Putamen (tissue), 1 donor: ENCODE data around the gene SNX10.

ENCODE experiments used
- DNase-seq: peaks from one replicate; pipeline ENCODE4 v3.0.0-alpha.2; 2016; ENCODE audit warnings: low spot score

The SNX10 gene

DNA sequence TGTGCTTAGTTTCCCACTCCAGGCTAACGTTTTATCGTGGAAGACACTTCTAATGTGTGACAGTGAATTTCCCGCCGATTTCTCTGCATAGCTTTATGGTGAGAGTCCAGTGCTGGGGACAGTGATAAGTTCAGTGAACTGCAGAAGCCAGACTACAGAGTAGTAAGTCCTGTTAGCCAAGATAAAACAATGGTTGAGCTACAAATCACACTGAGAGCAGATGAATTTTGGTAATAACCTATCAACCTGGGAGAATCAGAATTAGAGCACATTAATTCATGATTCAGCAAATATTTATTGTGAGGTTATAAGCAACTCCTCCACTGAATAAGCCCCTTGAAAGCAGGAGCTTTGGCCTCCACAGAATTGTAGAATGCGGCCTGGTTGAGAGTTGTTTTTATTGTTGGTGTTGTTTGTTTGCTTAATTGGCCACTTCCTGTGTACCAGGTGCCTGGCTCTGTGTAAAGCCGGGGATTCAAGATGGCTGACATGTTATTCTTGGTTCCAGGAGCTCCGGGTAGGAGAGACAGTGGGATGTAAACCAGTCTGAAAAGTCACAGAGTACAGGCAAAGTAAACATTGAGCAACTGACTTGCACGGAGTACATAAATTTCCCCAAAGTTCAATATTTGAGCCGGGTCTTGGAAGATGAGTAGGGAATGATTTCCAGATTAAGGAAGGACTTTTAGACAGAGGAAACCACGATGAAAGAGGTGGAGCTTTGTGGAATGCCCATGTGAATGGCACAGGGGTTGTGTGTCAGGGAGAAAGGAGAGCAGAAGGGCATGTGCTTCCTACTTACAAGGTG lies 112.7 kb downstream of the SNX10 start:
- no peak for DNase-seq

DNA sequence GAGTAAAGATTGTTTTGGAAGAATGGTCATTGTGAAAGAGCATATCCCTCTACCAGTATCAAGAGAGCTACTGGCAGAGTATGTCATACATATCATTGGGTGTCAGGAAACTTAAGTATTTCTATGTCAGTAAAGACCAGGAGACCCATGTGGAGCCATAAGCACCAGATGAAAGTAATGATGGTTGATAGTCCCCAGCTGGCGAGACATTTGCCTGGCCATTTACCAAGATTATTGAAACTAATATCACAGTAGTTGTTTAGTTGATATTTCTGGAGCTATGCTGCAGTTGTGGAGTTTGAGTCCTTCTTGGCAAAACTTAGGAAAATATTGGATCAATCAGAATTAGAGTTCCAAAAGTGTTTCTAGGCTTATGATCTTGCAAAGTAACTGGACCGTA lies 114.8 kb downstream of the SNX10 start:
- no peak for DNase-seq

DNA sequence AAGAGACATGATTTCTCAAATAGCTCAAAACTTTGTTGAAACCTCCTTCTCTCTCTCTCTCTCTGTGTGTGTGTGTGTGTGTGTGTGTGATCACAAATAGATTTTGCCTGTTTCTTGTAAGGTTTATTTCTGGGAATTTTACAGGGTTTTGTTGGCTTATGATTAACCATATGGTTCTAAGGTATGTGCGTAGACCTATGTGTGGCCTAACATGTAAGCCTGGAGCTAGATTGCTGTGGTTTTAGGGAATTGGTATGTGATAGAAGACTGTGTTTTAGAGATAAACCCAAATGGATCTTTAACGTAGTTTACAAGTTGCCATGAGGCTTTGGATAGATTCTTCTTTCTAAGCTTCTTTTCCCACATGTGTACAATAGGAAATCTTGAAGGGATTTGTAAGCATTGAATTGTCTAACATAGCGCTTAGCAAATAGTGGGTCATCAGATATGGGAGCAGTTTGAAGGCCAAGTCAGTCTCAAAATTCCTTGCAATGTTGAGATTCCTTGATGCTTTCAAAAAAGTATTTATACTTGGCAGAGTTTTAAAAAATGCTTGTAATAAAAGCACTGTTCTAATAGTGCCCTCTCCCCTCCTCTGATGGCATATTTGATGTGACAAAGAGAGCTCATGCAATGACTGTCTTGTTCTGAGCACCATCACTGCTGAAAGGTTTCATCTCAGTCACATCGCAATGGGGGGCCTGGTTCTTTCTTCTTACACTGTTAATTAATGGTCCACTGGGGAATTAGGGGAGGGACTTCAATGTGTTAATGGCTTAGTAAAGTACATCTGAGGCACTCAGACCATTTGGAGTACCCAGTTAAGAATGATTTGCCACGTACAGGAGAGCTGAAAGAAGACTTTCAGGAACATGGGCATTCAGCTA lies 118.2 kb downstream of the SNX10 start:
- no peak for DNase-seq

DNA sequence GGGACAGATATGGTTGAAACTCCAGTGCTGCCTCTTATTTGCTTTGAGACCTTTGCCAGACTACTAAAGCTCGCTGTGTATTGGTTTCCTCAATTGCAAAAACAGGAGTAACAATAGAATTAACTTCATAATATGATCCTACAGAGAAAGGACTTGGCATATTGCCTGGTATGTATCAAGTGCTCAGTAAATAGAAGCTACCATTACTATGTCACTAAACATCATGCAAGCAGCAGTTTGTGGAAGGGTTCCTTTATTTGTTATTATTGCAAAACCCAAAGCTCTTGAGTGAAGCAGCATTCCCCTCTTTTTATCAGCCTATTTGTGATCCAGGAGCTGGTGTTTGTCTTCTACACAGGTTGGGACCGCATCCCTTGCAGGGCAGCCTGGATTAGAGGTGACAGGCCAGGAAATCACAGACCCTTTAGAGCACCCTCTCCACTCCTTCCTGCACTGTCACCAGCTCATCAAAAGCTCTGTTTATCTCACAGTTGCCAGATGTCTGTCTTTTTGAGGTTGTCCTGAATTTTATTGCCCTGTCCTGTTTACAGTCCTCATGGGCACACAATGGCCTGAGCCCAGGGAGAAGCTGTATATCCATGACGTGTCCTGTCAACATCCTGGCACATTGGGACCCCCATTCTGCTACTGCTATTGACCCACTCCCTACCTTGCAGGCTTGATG lies 121.5 kb downstream of the SNX10 start:
- DNase-seq: no peak

DNA sequence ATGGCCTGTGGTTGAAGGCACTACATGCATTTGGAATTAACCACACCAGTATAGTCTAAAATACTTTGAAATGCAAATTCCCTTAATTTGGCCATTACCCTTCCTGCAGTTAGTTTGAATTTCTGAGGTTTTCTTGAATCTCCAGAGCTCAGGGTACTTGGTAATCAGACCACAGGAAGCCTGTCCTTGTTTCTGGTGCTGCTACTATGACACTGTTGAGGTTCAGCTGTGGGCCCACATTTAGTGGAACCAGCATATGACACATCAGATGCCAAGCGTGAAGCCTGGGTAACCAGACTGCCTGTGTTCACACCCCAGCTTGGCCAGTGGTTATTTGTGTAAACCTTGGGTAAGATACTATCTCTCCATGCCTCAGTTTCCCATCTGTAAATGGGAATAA lies 124.3 kb downstream of the SNX10 start:
- DNase-seq: no peak

DNA sequence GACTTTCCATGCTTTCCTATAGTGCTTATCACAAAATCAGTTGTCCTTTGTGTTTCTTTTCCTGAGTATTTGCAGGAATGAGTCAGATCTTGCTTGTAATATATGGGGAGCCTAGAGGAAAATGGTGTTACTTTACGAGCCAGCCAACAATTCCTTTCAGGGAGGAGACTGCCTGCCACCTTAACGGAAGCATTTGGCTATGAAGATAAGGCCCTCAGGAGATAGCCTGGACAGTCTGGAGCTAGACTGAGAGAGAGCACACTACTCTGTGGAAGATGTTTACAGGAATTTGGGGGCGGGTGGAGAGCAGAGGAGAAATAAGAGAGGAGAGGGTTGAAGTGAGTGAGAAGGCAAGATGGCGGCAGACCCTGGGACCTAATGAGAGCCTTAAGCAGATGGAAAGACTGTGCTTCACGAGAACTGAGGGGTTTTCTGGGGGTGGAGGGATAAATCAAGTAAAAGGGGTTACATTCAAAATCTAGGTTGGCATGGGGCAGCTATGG lies 126.3 kb downstream of the SNX10 start:
- DNase-seq: no peak

DNA sequence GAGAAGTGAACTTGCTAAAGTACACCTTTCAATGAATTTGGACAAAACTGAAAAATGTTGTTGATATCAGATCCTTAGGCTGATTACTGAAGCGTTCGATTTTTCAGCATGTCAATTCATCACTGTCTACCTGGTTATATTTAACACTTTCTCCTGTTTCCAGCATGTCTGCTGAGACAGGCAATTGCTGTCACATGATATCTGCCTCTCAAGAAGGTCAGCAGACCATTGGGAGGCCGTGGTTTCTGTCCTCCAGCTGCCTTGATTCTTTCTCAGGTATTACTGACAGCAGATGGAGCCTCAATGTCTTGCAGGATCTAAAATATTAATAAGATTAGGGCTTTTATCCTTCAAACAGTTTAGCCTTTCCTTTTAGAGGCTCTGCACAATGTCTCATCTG lies 127.5 kb downstream of the SNX10 start:
- DNase-seq: no peak

DNA sequence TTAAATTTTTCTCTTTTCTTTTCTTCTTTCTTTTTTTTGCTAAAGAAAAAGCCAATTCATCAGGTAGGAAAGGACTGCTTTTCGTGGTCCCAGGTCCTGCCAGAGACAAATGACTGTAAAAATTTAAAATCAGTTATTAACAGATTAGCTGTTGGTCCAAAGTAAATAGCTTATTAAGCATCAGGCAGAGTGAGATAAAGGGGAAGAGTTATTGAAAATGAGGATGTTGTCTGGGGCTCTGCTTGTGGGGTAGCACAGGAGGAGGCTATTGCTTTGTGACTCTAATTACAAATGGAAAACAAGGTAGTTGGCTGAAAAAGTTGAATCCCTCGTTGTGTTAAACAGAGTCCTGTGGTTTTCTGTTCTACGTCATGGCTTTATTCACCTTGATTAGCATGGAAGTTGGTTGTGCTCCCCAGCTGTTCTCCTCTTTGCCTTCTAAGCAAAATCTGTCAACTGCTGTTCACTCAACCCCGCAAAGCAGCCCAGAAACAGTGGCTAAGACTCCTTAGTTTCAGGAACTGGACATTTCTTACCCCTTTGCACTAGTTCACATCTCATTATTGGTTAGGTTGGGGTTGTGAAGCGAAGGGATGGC lies 128.9 kb downstream of the SNX10 start:
- DNase-seq: no peak

DNA sequence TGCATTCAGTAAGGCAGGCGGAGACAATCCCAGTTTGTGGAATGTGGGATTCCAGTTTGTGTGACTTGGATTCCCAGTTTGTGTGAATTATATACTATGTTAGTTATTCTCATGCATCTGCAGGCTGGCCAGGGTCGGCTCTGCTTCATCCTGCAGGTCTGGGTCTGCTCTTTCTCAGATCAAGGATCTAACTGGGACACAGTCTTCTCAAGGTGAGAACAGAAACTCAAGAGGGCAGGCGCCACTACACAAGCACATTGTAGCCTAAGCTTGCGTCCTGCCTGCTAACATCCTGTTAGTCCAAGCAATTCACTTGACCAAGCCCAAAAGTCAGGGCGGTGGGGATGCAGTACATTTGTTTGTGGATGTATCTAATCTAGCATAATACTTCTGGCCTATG lies 131.1 kb downstream of the SNX10 start:
- DNase-seq: no peak

DNA sequence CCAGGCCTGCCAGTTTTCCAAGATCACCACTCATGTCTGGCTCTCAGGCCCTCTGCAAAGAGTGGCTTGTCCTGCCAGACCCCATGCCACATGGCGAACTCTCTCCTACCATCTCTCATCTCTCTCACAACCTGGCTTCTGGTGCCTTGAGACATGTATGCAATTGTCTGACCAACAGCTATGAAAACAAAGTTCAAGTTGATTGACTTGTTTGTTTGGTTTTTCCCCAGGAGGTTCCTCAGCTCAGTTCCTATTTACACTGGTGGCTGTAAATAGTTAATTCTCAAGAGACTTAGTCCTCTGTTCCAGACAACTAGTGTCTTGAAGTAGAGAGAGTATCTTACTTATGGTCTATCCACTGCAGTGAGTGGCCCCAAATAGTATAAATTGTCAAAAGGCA lies 131.8 kb downstream of the SNX10 start:
- no peak for DNase-seq
